GM19099 (cell line): ENCODE measurements around the gene SF3A1.

Experiments used
- POLR2A ChIP-seq: IDR thresholded peaks from 3 replicates; pipeline ENCODE4 v1.6.1; 2011; ENCODE audit warnings: low read depth; ENCODE audit not compliant: insufficient read length; ENCODE audit errors: extremely low read depth

The SF3A1 gene

GRCh38 chr22:30337461-30337778, 19.3 kb downstream of the SF3A1 start:
- no peak for TF ChIP-seq POLR2A

DNA sequence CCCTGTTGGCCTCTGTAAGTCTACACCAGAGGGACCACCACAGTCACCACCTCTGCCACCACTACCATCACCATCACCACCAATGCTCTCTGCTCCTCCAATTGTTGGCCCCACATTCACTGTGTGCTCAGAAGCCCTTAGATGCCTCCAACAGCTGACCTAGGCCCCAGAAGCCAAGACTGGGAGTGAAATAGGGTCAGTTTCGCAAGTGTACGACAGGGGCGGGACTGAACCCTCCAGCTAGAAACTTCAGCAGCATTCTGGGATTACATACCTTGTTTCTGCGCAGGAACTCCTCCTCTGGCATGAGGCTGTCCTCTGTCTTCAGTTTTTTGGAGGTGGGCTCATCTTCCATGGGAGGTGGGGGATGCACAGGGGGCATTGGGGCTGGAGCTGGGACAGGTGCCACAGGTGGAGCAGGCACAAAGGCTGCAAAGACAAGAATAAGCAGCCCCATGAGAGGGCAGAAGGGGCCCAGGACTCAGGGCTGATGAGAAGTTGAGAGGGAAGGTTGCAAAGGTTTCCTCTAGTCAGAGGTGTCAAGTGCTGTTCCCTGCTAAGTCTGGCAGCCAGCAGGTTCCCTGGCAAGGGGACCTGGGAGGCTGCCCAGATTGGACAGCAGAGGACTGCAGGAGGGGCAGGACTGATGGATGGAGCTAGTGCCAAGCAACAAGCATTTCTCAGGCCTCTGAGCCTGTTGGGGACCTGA, 19.8 kb downstream of the SF3A1 start:
- no peak for TF ChIP-seq POLR2A

DNA sequence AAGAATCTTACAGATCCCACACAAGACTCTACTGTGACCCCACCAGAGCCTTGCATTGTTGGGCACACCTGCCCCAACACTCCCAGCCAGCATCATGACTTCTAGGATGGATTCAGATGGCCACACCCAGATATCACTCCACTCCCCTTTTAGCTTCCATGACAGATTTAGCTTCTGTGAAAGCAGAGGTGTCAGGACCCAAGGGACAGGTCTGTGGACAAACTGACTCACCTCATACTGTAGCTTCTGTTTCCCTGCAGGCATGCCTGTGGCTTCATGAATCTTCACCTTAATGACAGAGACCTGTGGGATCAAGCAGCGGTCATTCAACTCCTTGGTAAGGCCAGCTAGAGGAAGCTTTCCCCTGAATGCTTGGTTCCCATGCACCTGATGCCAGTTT, 21.5 kb downstream of the SF3A1 start:
- no peak for TF ChIP-seq POLR2A

DNA sequence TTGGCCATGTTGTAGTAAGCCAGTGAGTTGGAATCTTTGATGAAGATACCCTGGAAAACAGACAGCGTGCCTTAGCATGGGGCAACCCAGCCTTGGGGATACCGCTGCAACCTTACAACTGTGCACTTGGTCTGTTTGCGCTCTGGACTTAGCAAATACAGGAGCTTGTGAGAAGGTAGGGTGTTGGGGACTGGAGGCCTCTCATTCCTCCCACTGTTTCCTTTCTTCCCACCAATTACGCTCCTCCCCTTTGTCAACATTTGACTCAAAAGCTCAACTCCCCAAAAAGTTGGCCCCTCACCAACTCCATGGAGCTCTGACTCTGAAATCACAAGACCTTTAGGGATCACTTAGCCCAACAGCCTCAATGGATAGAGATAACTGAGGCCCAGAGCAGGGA, 22.0 kb downstream of the SF3A1 start:
- TF ChIP-seq POLR2A, result no peak

DNA sequence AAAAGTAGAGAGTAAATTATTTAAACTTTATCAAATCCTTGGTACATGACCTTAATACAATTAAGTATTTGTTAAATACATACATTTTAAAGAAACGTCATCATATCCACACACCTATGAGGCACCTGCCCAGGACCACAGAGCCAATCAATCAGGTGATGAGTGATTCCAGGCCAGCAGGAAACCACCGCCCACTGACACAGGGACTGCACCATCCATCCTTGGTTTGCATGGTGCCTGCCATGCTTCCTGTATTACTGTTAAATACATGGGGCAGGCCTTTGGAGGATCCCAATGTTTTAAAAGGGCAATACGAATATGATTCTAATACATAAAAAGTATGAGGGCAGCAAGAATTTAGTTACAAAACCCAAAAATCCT, 23.0 kb downstream of the SF3A1 start:
- no peak for TF ChIP-seq POLR2A

GRCh38 chr22:30332994-30333706, 23.5 kb downstream of the SF3A1 start:
- TF ChIP-seq POLR2A, result no peak

GRCh38 chr22:30332551-30332950, 24.1 kb downstream of the SF3A1 start:
- no peak for TF ChIP-seq POLR2A

DNA sequence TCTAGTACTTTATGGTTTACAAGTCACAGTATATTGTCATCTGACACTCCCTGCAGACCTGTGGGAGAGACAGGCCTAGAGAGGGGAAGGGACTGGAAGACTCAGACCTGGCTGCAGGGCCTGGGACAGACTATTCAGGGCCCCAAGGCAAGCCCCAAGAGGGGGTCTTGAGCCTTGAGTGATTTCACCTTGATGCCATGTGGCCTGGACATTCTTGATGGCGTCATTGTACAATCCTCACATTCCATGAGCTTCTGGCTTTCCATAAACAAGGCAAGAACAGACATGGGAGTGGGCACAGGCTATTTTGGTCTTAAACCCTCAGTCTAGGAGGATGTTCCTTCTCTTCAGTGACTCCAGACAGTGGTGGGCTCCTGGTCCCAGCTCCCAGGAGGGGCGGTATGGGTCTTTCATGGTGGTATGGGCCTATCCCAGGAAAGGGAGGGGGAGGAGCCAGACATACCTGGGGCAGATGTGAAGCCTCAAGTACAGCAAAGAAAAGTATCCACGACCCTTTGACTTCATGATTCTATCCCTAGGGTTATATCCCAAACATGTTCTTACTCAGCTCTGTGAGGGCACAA, 28.1 kb downstream of the SF3A1 start:
- TF ChIP-seq POLR2A, result no peak

GRCh38 chr22:30327864-30328345, 28.8 kb downstream of the SF3A1 start:
- TF ChIP-seq POLR2A, result no peak

DNA sequence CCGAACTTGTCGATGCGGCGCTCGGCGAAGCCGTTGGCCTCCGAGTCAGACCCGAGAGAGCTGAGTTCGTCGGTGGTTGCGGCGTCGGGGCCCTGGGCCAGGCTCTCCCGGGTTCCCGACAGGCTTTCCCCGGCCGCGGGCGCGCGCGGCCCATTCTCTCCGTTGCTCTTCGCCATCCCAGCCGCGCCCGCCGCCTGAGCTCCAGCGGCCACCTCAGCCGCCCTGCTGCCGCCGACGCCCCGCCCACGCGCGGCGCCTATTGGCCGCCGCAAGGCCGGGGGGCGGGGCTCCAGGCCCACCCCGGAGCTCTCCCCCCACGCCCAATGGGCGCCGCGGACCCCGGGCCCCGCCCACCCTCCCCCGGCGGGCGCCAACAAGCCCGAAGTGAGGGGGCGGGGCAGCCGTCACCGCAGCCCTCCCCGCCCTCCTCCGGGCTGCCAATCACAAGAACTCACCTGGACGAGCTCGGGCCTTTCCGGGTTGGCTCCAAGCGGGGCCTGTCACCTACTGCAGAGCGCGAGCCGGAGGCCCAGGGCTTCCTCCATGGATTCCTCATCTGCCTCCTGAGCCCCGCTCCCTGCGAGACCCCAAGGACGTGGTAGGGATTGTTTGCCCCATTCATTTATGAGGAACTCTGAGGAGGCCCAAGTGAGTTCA, 29.9 kb downstream of the SF3A1 start, which contains the start of gene TBC1D10A:
Gene TBC1D10A (minus strand): TSS at position 236 of the 657 bp plus-strand sequence. CDS start 60 bp downstream, at position 176.
- peak; percentile 76 for TF ChIP-seq POLR2A

- no peak for TF ChIP-seq POLR2A
Measured at GRCh38 chr22:30326255-30326705, 30.4 kb downstream of the SF3A1 start.

DNA sequence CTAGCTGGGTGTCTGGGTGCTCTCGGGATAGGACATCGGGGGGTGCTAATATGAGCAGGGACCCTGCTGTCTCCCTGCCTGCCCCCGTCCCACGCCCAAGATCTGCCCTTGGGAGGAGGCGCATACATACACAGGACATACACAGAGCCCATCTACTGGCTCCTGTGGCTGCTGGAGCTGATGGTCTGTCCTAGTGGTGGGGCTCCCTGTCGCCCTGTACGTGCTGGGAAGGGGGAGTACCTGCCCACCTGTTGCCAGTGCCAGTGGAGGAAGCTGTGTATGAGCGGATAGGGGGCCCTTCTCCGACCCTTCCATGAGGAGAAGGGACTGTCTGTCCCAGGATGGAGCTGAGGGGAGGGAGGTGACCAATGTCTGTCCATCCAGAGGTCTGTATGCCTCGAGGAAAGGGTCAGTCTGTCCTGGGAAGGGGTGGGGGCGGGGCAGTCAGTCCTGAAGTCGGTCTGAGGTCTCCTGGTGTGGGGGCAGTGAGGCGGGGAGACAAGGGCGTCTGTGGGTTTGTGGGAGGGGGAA, 30.9 kb downstream of the SF3A1 start:
- no peak for TF ChIP-seq POLR2A

DNA sequence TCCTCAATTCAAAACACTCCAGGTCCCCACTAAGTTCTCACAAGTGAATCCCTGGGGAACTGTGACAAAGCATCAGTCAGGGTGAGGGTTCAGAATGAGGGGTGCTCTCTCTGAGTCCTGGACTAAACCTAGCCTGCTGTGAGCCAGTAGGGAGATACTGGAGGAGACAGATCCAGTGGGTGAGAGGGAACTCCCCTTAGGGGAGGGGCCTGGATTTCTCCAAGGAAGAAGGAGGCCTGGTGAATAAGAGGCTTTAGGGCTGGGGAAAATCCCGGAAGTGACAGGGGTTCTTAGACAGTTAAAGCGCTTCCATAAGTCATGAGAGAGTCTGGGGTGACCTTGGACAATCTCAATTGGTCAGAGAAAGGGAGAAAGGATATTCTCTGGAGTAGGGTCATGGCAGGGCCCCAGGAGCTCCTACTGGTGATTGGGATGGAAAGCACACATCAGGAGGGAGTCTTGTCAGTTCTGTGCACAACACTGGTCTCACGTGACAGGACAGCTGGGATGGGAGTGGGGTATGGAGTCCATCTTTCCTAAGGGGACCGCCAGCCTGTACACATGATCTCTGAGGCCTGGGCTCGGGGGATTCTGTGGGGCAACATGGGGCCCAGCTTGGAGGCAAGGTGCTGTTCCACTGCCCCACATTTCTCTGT, 31.5 kb downstream of the SF3A1 start:
- TF ChIP-seq POLR2A, result no peak

GRCh38 chr22:30324014-30324730, 32.5 kb downstream of the SF3A1 start:
- no peak for TF ChIP-seq POLR2A
